H1 (cell line): ENCODE data around the gene CCDC18.

Source experiments
- ASH2L ChIP-seq: fragments of 200-600, 300-600 bp; sonication (generic); IDR thresholded peaks from one replicate; pipeline ENCODE4 v1.7.1; 2017; ENCODE audit warnings: low read length
- CBX5 ChIP-seq: fragments of 300-800, 300-1000 bp; sonication (generic); IDR thresholded peaks from 2 replicates; pipeline ENCODE4 v1.7.1; 2016; ENCODE audit warnings: antibody characterized with exemption, low read length, low read depth
- EZH2 ChIP-seq: fragments of 200-600 bp; sonication (generic); IDR thresholded peaks from 2 replicates; pipeline ENCODE4 v1.7.1; 2012; ENCODE audit warnings: low read depth, mild to moderate bottlenecking, moderate library complexity, low read length, inconsistent platforms; ENCODE audit not compliant: severe bottlenecking
- JUN ChIP-seq: IDR thresholded peaks from 2 replicates; pipeline ENCODE4 v1.6.1; 2011; ENCODE audit warnings: low read depth, mild to moderate bottlenecking, improper control_type of control experiment, low read length
- POLR2AphosphoS5 ChIP-seq: IDR thresholded peaks from 2 replicates; pipeline ENCODE4 v1.6.1; 2011; ENCODE audit warnings: low read depth, low read length
- SP2 ChIP-seq: IDR thresholded peaks from 2 replicates; pipeline ENCODE4 v1.6.1; 2012; ENCODE audit warnings: mild to moderate bottlenecking, low read length, inconsistent platforms
- TF ChIP-seq, protein P1 (sequence below), 3 experiments: IDR thresholded peaks; 1 replicate in 2 of 3; 2 replicates in 1 of 3; pipeline versions ENCODE4 v1.5.1 to v1.6.1; 2011; ENCODE audit warnings: low read length in 3 of 3, mild to moderate bottlenecking in 3 of 3, inconsistent platforms in 2 of 3, low read depth in 1 of 3, moderate library complexity in 1 of 3; ENCODE audit not compliant: insufficient read depth in 1 of 3; ENCODE audit errors: control extremely low read depth in 1 of 3

- TF ChIP-seq POLR2AphosphoS5 (no peak), CBX5 (no peak), JUN (no peak), EZH2 (no peak), ASH2L (no peak), SP2 (no peak)
- TF ChIP-seq, protein P1, sequence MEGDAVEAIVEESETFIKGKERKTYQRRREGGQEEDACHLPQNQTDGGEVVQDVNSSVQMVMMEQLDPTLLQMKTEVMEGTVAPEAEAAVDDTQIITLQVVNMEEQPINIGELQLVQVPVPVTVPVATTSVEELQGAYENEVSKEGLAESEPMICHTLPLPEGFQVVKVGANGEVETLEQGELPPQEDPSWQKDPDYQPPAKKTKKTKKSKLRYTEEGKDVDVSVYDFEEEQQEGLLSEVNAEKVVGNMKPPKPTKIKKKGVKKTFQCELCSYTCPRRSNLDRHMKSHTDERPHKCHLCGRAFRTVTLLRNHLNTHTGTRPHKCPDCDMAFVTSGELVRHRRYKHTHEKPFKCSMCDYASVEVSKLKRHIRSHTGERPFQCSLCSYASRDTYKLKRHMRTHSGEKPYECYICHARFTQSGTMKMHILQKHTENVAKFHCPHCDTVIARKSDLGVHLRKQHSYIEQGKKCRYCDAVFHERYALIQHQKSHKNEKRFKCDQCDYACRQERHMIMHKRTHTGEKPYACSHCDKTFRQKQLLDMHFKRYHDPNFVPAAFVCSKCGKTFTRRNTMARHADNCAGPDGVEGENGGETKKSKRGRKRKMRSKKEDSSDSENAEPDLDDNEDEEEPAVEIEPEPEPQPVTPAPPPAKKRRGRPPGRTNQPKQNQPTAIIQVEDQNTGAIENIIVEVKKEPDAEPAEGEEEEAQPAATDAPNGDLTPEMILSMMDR (IDR thresholded peaks at IDR 0.05; ENCODE audit: control extremely low read depth in 1 of 3, insufficient read depth in 1 of 3, low read depth in 1 of 3, low read length in 3 of 3) = no peak
These were observed 72.1 kb downstream of the CCDC18 start for GRCh38 chr1:93252598-93252997.
